BJ (cell line): ENCODE measurements around the gene ENAM. TPM values are rescaled to one million over a fixed set of nuclear protein-coding genes. Genes with fewer than 3 reads are reported as not detected.
"Not testable (repeated sequence)": the region's sequence is repeated elsewhere in the genome, so short reads cannot be mapped to it uniquely, and the experiment has no call there.

Experiments
- CTCF ChIA-PET: fragments of 350-600 bp; formaldehyde crosslinking; extraction: SDS; loops from one replicate; lab custom pipeline; 2021; ENCODE audit warnings: antibody characterized with exemption, inconsistent platforms; lab: Yijun Ruan, JAX
- POLR2A ChIA-PET: fragments of 300-600 bp; sonication (Branson Sonifier 250); formaldehyde crosslinking; extraction: SDS; loops from one replicate; lab custom pipeline; 2021; ENCODE audit warnings: antibody characterized with exemption; lab: Charles Lee
- DNase-seq: peaks from one replicate; pipeline ENCODE4 v3.0.0-alpha.2; 2011; ENCODE audit warnings: low read depth
- H3K27me3 ChIP-seq: 2 replicates; pipeline ENCODE4 v1.6.0; 2011; ENCODE audit warnings: low read length; ENCODE audit not compliant: control insufficient read depth, insufficient read depth
- H3K36me3 ChIP-seq: 2 replicates; pipeline ENCODE4 v1.5.1; 2011; ENCODE audit warnings: low read length; ENCODE audit not compliant: control insufficient read depth, insufficient read depth
- H3K4me3 ChIP-seq: 2 replicates; pipeline ENCODE4 v1.5.1; 2011; ENCODE audit warnings: low read depth, mild to moderate bottlenecking, control low read depth, low read length
- CTCF ChIP-seq: IDR thresholded peaks from 2 replicates; pipeline ENCODE4 v1.5.1; 2011; ENCODE audit warnings: low read depth, mild to moderate bottlenecking, control low read depth, inconsistent platforms, low read length, moderate library complexity; ENCODE audit not compliant: insufficient read depth
- polyA plus RNA-seq: library from polyadenylated mRNA; depleted of rRNA; stranded (reverse); fragments of >200 nt; gene quantifications from 2 replicates; pipeline ENCODE4 v1.2.3, GENCODE V29; 2011

The ENAM gene
- polyA plus RNA-seq, 1 experiment = 0.01 TPM

- ChIA-PET POLR2A (no interaction called here), CTCF (interaction anchor here (1.0 to 1.2 kb wide), 3 partner anchors 33 to 356 kb away, joined by 3 to 4 read pairs (median 4); no protein-coding TSS in a partner anchor)
- DNase-seq = no peak
- H3K27me3 ChIP-seq = no peaks in the 10 kb centered on the region
- TF ChIP-seq CTCF = no peak
- no peaks in the 10 kb centered on the region for H3K36me3 ChIP-seq
- no peak overlapping the region for H3K4me3 ChIP-seq
These were observed 26.1 kb downstream of the ENAM start for GRCh38 chr4:70654605-70655011.

GRCh38 chr4:70657326-70657725 is 28.8 kb downstream of the ENAM start:
- TF ChIP-seq CTCF = no peak
- no peak overlapping the region for H3K4me3 ChIP-seq
- ChIA-PET POLR2A (no interaction called here), CTCF (interaction anchor here (1.6 kb wide), 1 partner anchor 30 kb away, joined by 7 read pairs; no protein-coding TSS in a partner anchor)
- no peak for DNase-seq
- H3K27me3 ChIP-seq = no peaks in the 10 kb centered on the region
- H3K36me3 ChIP-seq = no peaks in the 10 kb centered on the region

GRCh38 chr4:70658418-70658817 is 29.9 kb downstream of the ENAM start:
- no peaks in the 10 kb centered on the region for H3K27me3 ChIP-seq
- POLR2A ChIA-PET = no interaction called here

GRCh38 chr4:70660106-70660505 is 31.6 kb downstream of the ENAM start:
- Histone ChIP-seq H3K4me3 (no peak overlapping the region), H3K27me3 (no peaks in the 10 kb centered on the region), H3K36me3 (no peaks in the 10 kb centered on the region)
- ChIA-PET CTCF (no interaction called here), POLR2A (no interaction called here)
- DNase-seq = no peak
- no peak for TF ChIP-seq CTCF

More at GRCh38 chr4:70658418-70658817, 29.9 kb downstream of the ENAM start:
- TF ChIP-seq CTCF = no peak
- H3K4me3 ChIP-seq = no peak overlapping the region
- CTCF ChIA-PET = interaction anchor here (0.6 to 1.2 kb wide), 3 partner anchors 9 to 46 kb away, joined by 3 to 5 read pairs (median 3); no protein-coding TSS in a partner anchor
- no peaks in the 10 kb centered on the region for H3K36me3 ChIP-seq
- no peak for DNase-seq

GRCh38 chr4:70661309-70661922 is 32.9 kb downstream of the ENAM start:
- H3K4me3 ChIP-seq, DNase-seq, H3K27me3 ChIP-seq, H3K36me3 ChIP-seq, CTCF ChIA-PET, POLR2A ChIA-PET: not testable (repeated sequence)
